NCI-H146 treated with DMSO at 0.1 percent for 48 hours (cell line): Measurements from ENCODE around the gene SELENOI.
A peak's percentile ranks its signal among the peaks of the same experiment; 100 is the strongest.
"Not testable (repeated sequence)": the region's sequence is repeated elsewhere in the genome, so short reads cannot be mapped to it uniquely, and the experiment has no call there.

Source experiments
- DNase-seq: peaks from one replicate; lab custom pipeline; 2025; ENCODE audit not compliant: unreplicated experiment; lab: John Stamatoyannopoulos, UW

Gene SELENOI

GRCh38 chr2:26326514-26326913 lies 19.4 kb upstream of the SELENOI start:
- DNase-seq = no peak

GRCh38 chr2:26327291-26328272 lies 18.4 kb upstream of the SELENOI start:
- DNase-seq = no peak

- not testable (repeated sequence) for DNase-seq
Observed at GRCh38 chr2:26329083-26329482, 16.9 kb upstream of the SELENOI start.

GRCh38 chr2:26330114-26330549 lies 15.8 kb upstream of the SELENOI start:
- DNase-seq = peak; percentile 73

GRCh38 chr2:26330604-26331003 lies 15.3 kb upstream of the SELENOI start:
- DNase-seq = no peak

GRCh38 chr2:26331321-26331720 lies 14.6 kb upstream of the SELENOI start:
- DNase-seq = not testable (repeated sequence)

GRCh38 chr2:26333293-26333692 lies 12.7 kb upstream of the SELENOI start:
- no peak for DNase-seq

DNA sequence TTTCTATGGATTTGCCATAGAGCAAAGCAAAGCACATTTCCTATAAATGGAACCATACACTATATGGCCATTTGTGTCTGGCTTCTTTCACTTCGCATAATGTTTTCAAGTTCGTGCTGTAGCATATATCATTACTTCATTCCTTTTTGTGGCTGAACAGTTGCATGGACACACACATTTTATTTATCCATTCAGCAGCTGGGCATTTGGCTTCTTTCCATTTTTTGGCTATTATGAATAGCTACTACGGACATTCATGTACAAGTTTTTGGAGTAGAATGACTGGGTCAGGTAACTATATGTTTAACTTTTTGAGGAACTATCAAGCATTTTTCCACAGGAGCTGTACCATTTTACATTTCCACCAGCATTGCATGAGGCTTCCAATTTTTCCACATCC lies 10.7 kb upstream of the SELENOI start:
- no peak for DNase-seq

GRCh38 chr2:26336719-26337118 lies 9.2 kb upstream of the SELENOI start:
- DNase-seq = no peak

- no peak for DNase-seq
Observed at GRCh38 chr2:26337298-26337697, 8.6 kb upstream of the SELENOI start.

- no peak for DNase-seq
Observed at GRCh38 chr2:26340831-26341230, 5.1 kb upstream of the SELENOI start.

DNA sequence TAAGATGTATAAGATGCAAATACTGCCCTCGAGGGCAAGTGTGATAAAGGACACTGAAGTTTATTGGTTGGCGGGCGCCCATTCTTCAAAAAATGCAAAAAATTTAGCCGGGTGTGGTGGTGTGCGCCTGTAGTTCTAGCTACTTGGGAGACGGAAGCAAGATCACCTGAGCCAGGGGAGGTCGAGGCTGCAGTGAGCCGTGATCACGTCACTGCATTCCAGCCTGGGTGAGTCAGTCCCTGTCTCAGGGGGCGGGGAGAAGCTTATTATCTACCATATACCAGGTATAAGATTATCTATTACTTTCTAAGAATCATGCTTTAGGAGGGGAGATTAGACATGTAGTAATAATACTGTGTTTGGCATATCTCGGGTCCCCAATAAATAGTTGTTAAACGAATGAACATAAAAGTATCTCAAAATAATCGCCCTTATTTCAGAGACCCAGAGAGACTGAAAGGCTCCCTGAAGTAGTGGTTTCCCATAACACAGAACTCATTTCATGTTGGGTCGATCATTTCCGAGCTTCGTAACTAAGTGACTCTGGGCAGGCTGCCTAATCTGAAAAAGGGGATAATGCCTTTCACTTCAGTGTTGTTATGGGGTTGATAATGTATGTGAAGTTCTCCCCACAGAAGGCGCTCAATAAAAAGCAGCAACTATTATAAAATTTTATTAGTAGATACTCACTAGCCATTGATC lies 1.2 kb upstream of the SELENOI start:
- DNase-seq = no peak

DNA sequence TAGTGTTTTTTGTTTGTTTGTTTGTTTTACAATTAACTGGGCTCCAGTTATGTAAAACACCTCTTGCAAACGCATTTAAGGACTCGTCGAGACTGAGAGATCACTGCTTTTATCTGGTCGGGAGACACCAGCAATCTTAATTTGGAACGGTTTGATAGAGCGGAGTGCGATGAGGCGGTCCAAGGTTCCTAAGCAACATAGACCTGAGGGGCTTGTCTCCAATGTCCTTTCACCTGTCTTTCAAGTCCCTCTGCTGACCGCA lies 729 bp upstream of the SELENOI start:
- DNase-seq = peak; percentile 55

GRCh38 chr2:26346454-26347053 lies 611 bp downstream of the SELENOI start, which contains the start of gene ADGRF3:
Gene ADGRF3 (minus strand): TSS chr2:26346789. CDS start chr2:26346234, 555 bp downstream.
- DNase-seq = peak; percentile 25

- DNase-seq = no peak
Observed at GRCh38 chr2:26347286-26347865, 1.4 kb downstream of the SELENOI start.

DNA sequence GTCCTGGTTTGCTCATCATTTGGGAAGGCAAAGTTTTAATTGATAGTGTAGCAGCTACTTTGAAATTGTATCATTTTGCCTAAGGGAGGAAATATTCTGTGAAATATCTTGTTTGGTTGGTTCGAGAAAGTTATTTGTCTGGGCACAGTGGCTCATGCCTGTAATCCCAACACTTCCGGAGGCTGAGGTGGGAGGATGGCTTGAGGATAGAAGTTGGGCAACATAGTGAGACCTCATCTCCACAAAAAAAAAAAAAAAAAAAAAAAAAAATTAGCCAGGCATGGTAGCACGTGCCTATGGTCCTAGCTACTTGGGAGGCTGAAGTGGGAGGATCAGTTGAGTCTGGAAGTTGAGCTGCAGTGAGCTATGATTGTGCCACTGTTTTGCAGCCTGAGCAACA lies 3.7 kb downstream of the SELENOI start:
- no peak for DNase-seq

- no peak for DNase-seq
Observed at GRCh38 chr2:26351375-26352090, 5.6 kb downstream of the SELENOI start.

- DNase-seq = no peak
Observed at GRCh38 chr2:26352892-26353291, 6.9 kb downstream of the SELENOI start.

DNA sequence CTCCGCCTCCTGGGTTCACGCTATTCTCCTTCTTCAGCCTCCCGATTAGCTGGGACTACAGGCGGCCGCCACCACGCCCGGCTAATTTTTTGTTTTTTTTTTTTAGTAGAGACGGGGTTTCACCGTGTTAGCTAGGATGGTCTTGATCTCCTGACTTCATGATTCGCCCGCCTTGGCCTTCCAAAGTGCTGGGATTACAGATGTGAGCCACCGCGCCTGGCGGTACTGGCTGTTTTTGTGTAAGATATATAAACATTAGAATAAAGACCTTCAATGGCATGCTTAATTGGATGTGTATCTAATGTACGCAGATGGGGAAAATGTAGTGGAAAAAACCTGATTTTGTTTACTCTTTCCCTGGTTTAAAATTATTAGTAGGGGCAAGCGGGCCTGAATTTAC lies 8.5 kb downstream of the SELENOI start:
- not testable (repeated sequence) for DNase-seq

- no peak for DNase-seq
Observed at GRCh38 chr2:26355038-26355995, 9.4 kb downstream of the SELENOI start.
